HepG2 (cell line): ENCODE measurements around the gene SPRN. TPM values are rescaled to one million over a fixed set of nuclear protein-coding genes. Genes with fewer than 3 reads are reported as not detected.

Experiments
- ATAC-seq: fragments of 200-7000 bp; cut with Tn5 transposase; 3 replicates; pipeline ENCODE4 v1.9.1; 2020; ENCODE audit warnings: mild to moderate bottlenecking, moderate library complexity
- BruUV-seq: library from RNA; stranded (reverse); fragments of 400-500 nt; replicated peaks from 2 replicates; lab custom pipeline; 2021; lab: Mats Ljungman, UMichigan
- CTCF ChIA-PET: fragments of 300-600 bp; formaldehyde crosslinking; extraction: SDS; loops from one replicate; lab custom pipeline; 2021; ENCODE audit warnings: low total read pairs, inconsistent platforms, low intra/inter-chr PET ratio; lab: Yijun Ruan, JAX
- POLR2A ChIA-PET: fragments of 350-600 bp; sonication (Branson Sonifier 250); formaldehyde crosslinking; loops from one replicate; lab custom pipeline; 2020; ENCODE audit warnings: antibody characterized with exemption, inconsistent platforms; lab: Yijun Ruan, JAX
- DNase-seq: peaks from one replicate; pipeline ENCODE4 v3.0.0-alpha.2; 2015; ENCODE audit warnings: low spot score
- FAIRE-seq: peaks from 3 replicates; lab custom pipeline; 2011; peaks lifted over from hg19 to GRCh38; lab: Jason Lieb, UNC
- H2AFZ ChIP-seq: one replicate; pipeline ENCODE4 v1.6.1; 2011; ENCODE audit warnings: low read length, inconsistent platforms
- H3K27ac ChIP-seq: fragments of 300-600 bp; 3 replicates; pipeline ENCODE4 v1.8.0; 2011; ENCODE audit warnings: mixed run types, mild to moderate bottlenecking, mixed read lengths, low read length, inconsistent platforms; ENCODE audit not compliant: insufficient read depth; ENCODE audit errors: extremely low read length
- H3K27me3 ChIP-seq, 2 experiments: fragments of 200-600 bp in 1 of 2; 2 replicates in 1 of 2; 3 replicates in 1 of 2; pipeline versions ENCODE4 v1.6.0 to v1.8.0; 2011; ENCODE audit warnings: low read length in 2 of 2, mild to moderate bottlenecking in 2 of 2, moderate library complexity in 2 of 2, inconsistent platforms in 1 of 2; ENCODE audit not compliant: insufficient read depth in 2 of 2, control insufficient read depth in 1 of 2
- H3K36me3 ChIP-seq, 2 experiments: fragments of 200-600 bp in 1 of 2; replicated peaks in 1 of 2; 2 replicates in 1 of 2; 3 replicates in 1 of 2; pipeline versions ENCODE4 v1.5.1 to v1.8.0; 2011; ENCODE audit warnings: low read length in 2 of 2, inconsistent platforms in 1 of 2; ENCODE audit not compliant: insufficient read depth in 2 of 2, control insufficient read depth in 1 of 2
- H3K4me1 ChIP-seq: 2 replicates; pipeline ENCODE4 v1.5.1; 2012; ENCODE audit warnings: low read length, inconsistent platforms; ENCODE audit not compliant: insufficient read depth
- H3K4me2 ChIP-seq: 2 replicates; pipeline ENCODE4 v1.6.0; 2011; ENCODE audit warnings: low read depth, low read length, inconsistent platforms
- H3K4me3 ChIP-seq, 3 experiments: fragments of 200-600 bp in 1 of 3; sonication (generic), shearing (Covaris generic) in 1 of 3; replicated peaks in 1 of 3; 2 replicates each; pipeline ENCODE4 v1.5.1; 2011 to 2016; ENCODE audit warnings: low read length in 3 of 3, inconsistent platforms in 2 of 3, low read depth in 2 of 3, mild to moderate bottlenecking in 2 of 3, control low read depth in 1 of 3, mixed read lengths in 1 of 3; ENCODE audit not compliant: insufficient read depth in 1 of 3
- H3K79me2 ChIP-seq: one replicate; pipeline ENCODE4 v1.6.1; 2011; ENCODE audit warnings: low read length, inconsistent platforms; ENCODE audit not compliant: insufficient read depth
- H3K9ac ChIP-seq: 2 replicates; pipeline ENCODE4 v1.6.0; 2011; ENCODE audit warnings: mild to moderate bottlenecking, low read depth, low read length, inconsistent platforms; ENCODE audit not compliant: insufficient read depth
- H3K9me3 ChIP-seq: 2 replicates; pipeline ENCODE4 v1.5.1; 2012; ENCODE audit warnings: mild to moderate bottlenecking, low read length
- H4K20me1 ChIP-seq: 2 replicates; pipeline ENCODE4 v1.6.0; 2011; ENCODE audit warnings: inconsistent platforms, mild to moderate bottlenecking, low read length, moderate library complexity; ENCODE audit not compliant: insufficient read depth
- ETV6 ChIP-seq: sonication (generic); formaldehyde crosslinking; conservative IDR thresholded peaks from 2 replicates; pipeline ENCODE4 v1.4.0; 2020; ENCODE audit warnings: missing genetic modification reagents
- HMGA1 ChIP-seq: sonication (generic); formaldehyde crosslinking; conservative IDR thresholded peaks from 2 replicates; pipeline ENCODE4 v1.4.0; 2020; ENCODE audit warnings: missing genetic modification reagents
- HOXA9 ChIP-seq: sonication (generic); formaldehyde crosslinking; IDR thresholded peaks from 2 replicates; pipeline ENCODE4 v1.8.1; 2022; ENCODE audit warnings: missing genetic modification reagents, mild to moderate bottlenecking, moderate library complexity, borderline replicate concordance
- POGZ ChIP-seq: sonication (generic); formaldehyde crosslinking; IDR thresholded peaks from 2 replicates; pipeline ENCODE4 v1.4.0; 2020; ENCODE audit warnings: mild to moderate bottlenecking, missing genetic modification reagents
- REPIN1 ChIP-seq: sonication (generic); formaldehyde crosslinking; IDR thresholded peaks from 2 replicates; pipeline ENCODE4 v1.8.0; 2022; ENCODE audit warnings: missing genetic modification reagents, low read depth, mild to moderate bottlenecking, borderline replicate concordance
- XBP1 ChIP-seq: sonication (generic); formaldehyde crosslinking; IDR thresholded peaks from 2 replicates; pipeline ENCODE4 v1.5.0; 2020; ENCODE audit warnings: missing genetic modification reagents
- ZBTB8A ChIP-seq: sonication (generic); formaldehyde crosslinking; IDR thresholded peaks from 2 replicates; pipeline ENCODE4 v1.4.0; 2020; ENCODE audit warnings: mild to moderate bottlenecking, low read depth, missing genetic modification reagents, borderline replicate concordance
- ZFP36 ChIP-seq: fragments of 150-350 bp; IDR thresholded peaks from 2 replicates; pipeline ENCODE4 v1.6.1; 2018; ENCODE audit warnings: borderline replicate concordance, low read length, low read depth; ENCODE audit not compliant: partially characterized antibody
- ZNF563 ChIP-seq: sonication (generic); formaldehyde crosslinking; IDR thresholded peaks from 2 replicates; pipeline ENCODE4 v1.8.0; 2022; ENCODE audit warnings: mild to moderate bottlenecking, moderate library complexity, missing genetic modification reagents
- ZNF615 ChIP-seq: sonication (generic); formaldehyde crosslinking; IDR thresholded peaks from 2 replicates; pipeline ENCODE4 v1.5.0; 2020; ENCODE audit warnings: mild to moderate bottlenecking, missing genetic modification reagents, borderline replicate concordance
- WGBS: methylation state at CpG from one replicate; pipeline ENCODE4 v1.1.6; 2017; ENCODE audit warnings: low lambda C conversion rate; 5-methylcytosine and 5-hydroxymethylcytosine counted together
- in situ Hi-C: cut with HindIII; loops from 2 replicates; pipeline ENCODE4 v1.10.0; 2017; ENCODE audit warnings: low pct_unique_long_range_greater_than_20kb; ENCODE audit not compliant: extremely low pct_ligation_motif_present
- intact Hi-C: fragments of 100-400 bp; cut with micrococcal nuclease; formaldehyde crosslinking; loops from one replicate; pipeline ENCODE4 v1.10.0; 2022; ENCODE audit not compliant: unreplicated experiment
- polyA plus RNA-seq, 8 experiments: library from polyadenylated mRNA; depleted of rRNA in 3 of 8; stranded (reverse) in 7 of 8; unstranded in 1 of 8; fragments of >200 nt; fragmentation: Illumina TruSeq in 4 of 8; extraction: Trizol in 4 of 8; gene quantifications; 2 replicates each; pipeline versions ENCODE4 v1.2.1 to v1.2.3, GENCODE V29; 2011 to 2016; ENCODE audit warnings: low read depth in 4 of 8, missing spikeins in 1 of 8, mixed read lengths in 1 of 8; ENCODE audit not compliant: insufficient read depth in 1 of 8
- total RNA-seq, 5 experiments: library from RNA; depleted of rRNA; stranded (reverse); fragments of >200 nt; fragmentation: Illumina TruSeq; extraction: Trizol; gene quantifications; 2 replicates each; pipeline ENCODE4 v1.2.3, GENCODE V29; 2016; ENCODE audit warnings: low read depth in 1 of 5
- TF ChIP-seq, protein P1 (sequence below): sonication (generic); formaldehyde crosslinking; conservative IDR thresholded peaks from 2 replicates; pipeline ENCODE4 v1.8.0; 2022; ENCODE audit warnings: low read depth, missing genetic modification reagents

The SPRN gene
- total and polyA plus RNA-seq, 2 of the 13 experiments (the other 11 are each of a cell fraction or from before 2014, with no cell fraction given): not detected

GRCh38 chr10:133390597-133391248 lies 33.7 kb downstream of the SPRN start:
- WGBS: 81% methylated on average over 19 of the region's 19 CpGs
- no peak for ATAC-seq
- intact Hi-C loops (no loop called here), in situ Hi-C loops (no loop called here)
- FAIRE-seq: no peak
- Histone ChIP-seq H3K9ac (no peak overlapping the region), H3K4me3 (no peak overlapping the region), H4K20me1 (no peaks in the 10 kb centered on the region), H3K4me1 (peaks cover 21% of the 10 kb centered on the region), H2AFZ (no peak overlapping the region), H3K27me3 (no peaks in the 10 kb centered on the region; a peak in 1 of 5 replicates), H3K36me3 (0 out of 5 replicates have a peak, but pooled peaks cover 0 to 2% of the 10 kb centered on the region in 2 experiments), H3K27ac (no peak overlapping the region), H3K79me2 (peaks cover 11% of the 10 kb centered on the region), H3K9me3 (no peaks in the 10 kb centered on the region), H3K4me2 (no peak overlapping the region)
- no TSS peak for BruUV-seq
- no peak for TF ChIP-seq REPIN1 (CRISPR knock-in tag)
- no peak for TF ChIP-seq HOXA9
- TF ChIP-seq POGZ (CRISPR knock-in tag): no peak
- ChIA-PET CTCF (no interaction called here), POLR2A (interaction anchor here (1.1 kb wide), 1 partner anchor 43 kb away, joined by 4 read pairs; the partner anchor contains the start of gene PRAP1)
- DNase-seq: no peak

GRCh38 chr10:133388973-133389818 lies 35.2 kb downstream of the SPRN start:
- ChIA-PET CTCF (no interaction called here), POLR2A (no interaction called here)
- no TSS peak for BruUV-seq
- Histone ChIP-seq H3K79me2 (no peaks in the 10 kb centered on the region), H3K4me2 (no peak overlapping the region), H3K4me3 (no peak overlapping the region), H4K20me1 (no peaks in the 10 kb centered on the region), H2AFZ (no peak overlapping the region), H3K36me3 (no peaks in the 10 kb centered on the region), H3K27me3 (no peaks in the 10 kb centered on the region), H3K9ac (no peak overlapping the region), H3K9me3 (no peaks in the 10 kb centered on the region), H3K27ac (no peak overlapping the region), H3K4me1 (peaks cover 13% of the 10 kb centered on the region)
- FAIRE-seq (no peak), DNase-seq (no peak), ATAC-seq (no peak)
- TF ChIP-seq ETV6 (CRISPR knock-in tag) (no peak), XBP1 (CRISPR knock-in tag) (no peak), HMGA1 (CRISPR knock-in tag) (no peak), ZNF615 (CRISPR knock-in tag) (no peak), ZNF563 (CRISPR knock-in tag) (no peak), ZBTB8A (CRISPR knock-in tag) (no peak), ZFP36 (no peak)
- TF ChIP-seq, protein P1, sequence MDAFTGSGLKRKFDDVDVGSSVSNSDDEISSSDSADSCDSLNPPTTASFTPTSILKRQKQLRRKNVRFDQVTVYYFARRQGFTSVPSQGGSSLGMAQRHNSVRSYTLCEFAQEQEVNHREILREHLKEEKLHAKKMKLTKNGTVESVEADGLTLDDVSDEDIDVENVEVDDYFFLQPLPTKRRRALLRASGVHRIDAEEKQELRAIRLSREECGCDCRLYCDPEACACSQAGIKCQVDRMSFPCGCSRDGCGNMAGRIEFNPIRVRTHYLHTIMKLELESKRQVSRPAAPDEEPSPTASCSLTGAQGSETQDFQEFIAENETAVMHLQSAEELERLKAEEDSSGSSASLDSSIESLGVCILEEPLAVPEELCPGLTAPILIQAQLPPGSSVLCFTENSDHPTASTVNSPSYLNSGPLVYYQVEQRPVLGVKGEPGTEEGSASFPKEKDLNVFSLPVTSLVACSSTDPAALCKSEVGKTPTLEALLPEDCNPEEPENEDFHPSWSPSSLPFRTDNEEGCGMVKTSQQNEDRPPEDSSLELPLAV (CRISPR knock-in tag): no peak
- in situ Hi-C loops: no loop called here
- intact Hi-C loops: no loop called here
- 81% methylated on average over 21 of the region's 39 CpGs for WGBS
